ENCODE measurements around the gene HLA-C.
"Not testable (repeated sequence)": the region's sequence is repeated elsewhere in the genome, so short reads cannot be mapped to it uniquely, and the experiment has no call there.

Gene HLA-C

DNA sequence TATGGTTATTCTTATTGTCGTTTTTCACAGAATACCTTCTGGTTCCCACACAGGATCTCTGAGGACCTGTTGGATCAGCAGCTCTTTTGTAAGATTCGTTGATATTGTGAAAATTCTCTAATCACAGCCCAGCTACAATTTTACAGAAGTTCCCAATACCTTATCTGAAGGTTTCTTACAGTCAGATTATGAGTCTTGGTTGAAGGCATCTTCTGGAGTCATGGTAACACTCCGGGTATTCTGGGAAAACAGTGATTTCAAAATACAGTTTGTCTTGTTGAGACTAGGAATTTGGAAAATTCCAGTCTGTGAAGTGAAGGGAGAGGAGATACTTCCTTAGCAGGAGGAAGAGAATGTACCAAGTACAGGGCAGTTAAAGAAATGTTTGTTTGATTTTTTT, 22.2 kb upstream of the HLA-C start:
- no peak overlapping the region for H3K4me3 Mint-ChIP-seq
- no peaks in the 10 kb centered on the region for H3K4me1 Mint-ChIP-seq
- H3K27ac Mint-ChIP-seq (ENCODE audit: low read depth): no peak overlapping the region
- ATAC-seq (replicated peaks; ENCODE audit: extremely low read depth, poor library complexity, severe bottlenecking): no peak
- DNase-seq (ENCODE audit: low spot score in 2 of 2): no peak
- H3K9me3 Mint-ChIP-seq: no peaks in the 10 kb centered on the region
- no peaks in the 10 kb centered on the region for H3K36me3 Mint-ChIP-seq (ENCODE audit: insufficient read depth)
- H3K27me3 Mint-ChIP-seq: peaks cover 72% of the 10 kb centered on the region

DNA sequence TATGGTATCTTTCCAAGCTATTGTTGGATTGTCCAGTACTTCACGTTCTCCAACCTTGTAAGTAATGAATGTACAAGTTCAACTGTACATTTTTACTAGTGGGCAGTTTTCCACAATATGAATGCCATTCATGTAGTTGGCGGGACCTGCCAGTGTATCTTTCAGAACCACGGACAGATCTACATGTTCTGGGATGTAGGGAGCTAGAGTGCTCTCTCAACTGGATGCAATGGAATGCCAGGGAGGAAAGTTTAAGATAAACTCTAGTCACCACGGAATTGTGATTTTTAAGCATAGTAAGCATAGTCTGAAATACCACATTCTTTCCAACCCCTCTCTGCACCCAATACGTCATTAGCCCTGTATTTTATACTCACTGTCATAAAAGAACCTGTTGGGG, 21.5 kb upstream of the HLA-C start:
- H3K36me3 Mint-ChIP-seq (ENCODE audit: insufficient read depth): no peaks in the 10 kb centered on the region
- DNase-seq (ENCODE audit: low spot score in 2 of 2): no peak
- H3K4me3 Mint-ChIP-seq: no peak overlapping the region
- no peak for ATAC-seq (replicated peaks; ENCODE audit: extremely low read depth, poor library complexity, severe bottlenecking)
- H3K4me1 Mint-ChIP-seq: no peaks in the 10 kb centered on the region
- H3K27me3 Mint-ChIP-seq: peaks cover 70% of the 10 kb centered on the region
- H3K27ac Mint-ChIP-seq (ENCODE audit: low read depth): no peak overlapping the region
- no peaks in the 10 kb centered on the region for H3K9me3 Mint-ChIP-seq

DNA sequence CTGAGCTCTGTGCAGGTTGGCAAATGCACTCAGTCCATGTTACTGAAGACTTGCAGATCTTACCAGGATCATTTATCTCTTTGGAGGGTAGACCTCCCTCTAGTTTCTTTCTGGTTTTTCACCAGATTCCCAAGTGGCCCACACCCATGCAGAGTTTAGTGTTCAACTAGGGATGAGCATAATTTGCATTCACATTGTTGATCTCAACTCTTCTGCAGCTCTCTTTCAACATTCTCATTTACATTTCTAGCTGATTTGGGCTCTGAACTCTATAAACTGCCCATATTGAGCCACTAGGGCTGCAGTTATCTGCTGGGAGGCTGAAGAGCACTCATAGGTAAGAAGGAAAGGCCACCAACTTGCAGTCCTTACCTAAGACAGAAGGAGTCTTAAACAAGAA, 17.9 kb upstream of the HLA-C start:
- H3K27ac Mint-ChIP-seq (ENCODE audit: low read depth): no peak overlapping the region
- no peaks in the 10 kb centered on the region for H3K4me1 Mint-ChIP-seq
- ATAC-seq (replicated peaks; ENCODE audit: extremely low read depth, poor library complexity, severe bottlenecking) (no peak), DNase-seq (ENCODE audit: low spot score in 2 of 2) (no peak)
- H3K36me3 Mint-ChIP-seq (ENCODE audit: insufficient read depth): no peaks in the 10 kb centered on the region
- no peaks in the 10 kb centered on the region for H3K9me3 Mint-ChIP-seq
- H3K27me3 Mint-ChIP-seq: peaks cover 41% of the 10 kb centered on the region
- H3K4me3 Mint-ChIP-seq: no peak overlapping the region

DNA sequence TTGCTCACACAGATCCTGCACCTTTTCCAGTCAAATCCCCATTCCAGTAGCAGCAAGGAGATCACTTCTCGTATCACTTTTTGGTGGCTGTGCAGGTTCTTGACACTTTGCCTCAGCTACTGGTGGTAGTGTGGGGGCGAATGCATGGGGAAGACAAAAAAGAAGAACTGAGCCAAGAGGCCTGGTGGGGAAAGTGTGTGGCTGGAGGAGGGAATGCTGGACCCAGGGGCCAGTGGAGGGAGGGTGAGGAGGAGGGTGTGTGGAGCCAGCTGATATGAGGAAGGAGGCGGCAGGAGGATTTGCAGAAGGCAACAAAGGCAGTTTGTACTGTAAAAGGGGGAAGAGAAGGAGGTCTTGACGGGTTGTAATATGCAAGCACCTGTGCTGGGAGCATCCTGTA, 15.7 kb upstream of the HLA-C start:
- Mint-ChIP-seq H3K4me3 (no peak overlapping the region), H3K36me3 (ENCODE audit: insufficient read depth) (no peaks in the 10 kb centered on the region), H3K9me3 (no peaks in the 10 kb centered on the region), H3K4me1 (no peaks in the 10 kb centered on the region), H3K27ac (ENCODE audit: low read depth) (no peak overlapping the region), H3K27me3 (peaks cover 25% of the 10 kb centered on the region)
- DNase-seq (ENCODE audit: low spot score in 2 of 2): no peak
- ATAC-seq (replicated peaks; ENCODE audit: extremely low read depth, poor library complexity, severe bottlenecking): no peak

DNA sequence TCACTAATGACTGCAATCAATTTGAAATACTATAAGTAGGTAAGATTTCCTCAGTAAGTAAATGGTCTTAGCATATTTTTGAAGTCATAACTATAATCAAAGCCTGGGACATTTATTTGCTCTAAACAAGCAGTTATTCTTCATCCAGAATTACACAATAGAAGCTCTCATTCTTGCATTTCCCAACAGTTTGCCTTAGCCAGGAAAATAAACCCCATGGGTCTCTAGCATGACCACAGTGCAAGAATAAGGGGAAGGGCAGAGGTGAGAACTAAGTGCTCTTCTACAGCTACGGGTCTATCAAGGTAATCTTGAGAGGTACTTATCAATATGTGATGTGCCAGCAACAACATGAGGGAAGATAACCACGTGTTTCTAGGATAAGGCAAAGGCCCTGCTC, 14.1 kb upstream of the HLA-C start:
- Mint-ChIP-seq H3K9me3 (no peaks in the 10 kb centered on the region), H3K4me1 (no peaks in the 10 kb centered on the region), H3K4me3 (no peak overlapping the region), H3K27me3 (peaks cover 12% of the 10 kb centered on the region), H3K27ac (ENCODE audit: low read depth) (no peak overlapping the region), H3K36me3 (ENCODE audit: insufficient read depth) (no peaks in the 10 kb centered on the region)
- ATAC-seq (replicated peaks; ENCODE audit: extremely low read depth, poor library complexity, severe bottlenecking) (no peak), DNase-seq (ENCODE audit: low spot score in 2 of 2) (no peak)

DNA sequence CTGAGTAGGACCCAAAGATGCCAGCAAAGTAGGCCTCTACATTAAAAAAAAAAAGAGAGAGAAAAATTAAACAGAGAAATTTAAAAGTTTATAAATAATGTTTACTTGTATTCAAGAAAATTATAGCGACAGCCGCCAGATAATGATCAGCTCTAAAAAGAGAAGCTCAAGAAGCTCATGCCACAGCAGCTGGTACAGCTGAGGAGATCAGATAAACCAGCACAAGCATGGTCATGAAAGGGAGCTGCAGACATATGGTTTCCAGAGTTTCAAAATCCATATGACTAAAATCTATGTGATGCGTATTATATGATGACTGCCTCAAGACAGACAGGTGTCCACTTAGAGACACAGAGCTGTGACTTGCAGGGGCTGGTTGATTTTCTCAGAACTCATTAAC, 13.6 kb upstream of the HLA-C start:
- no peaks in the 10 kb centered on the region for H3K9me3 Mint-ChIP-seq
- no peak for DNase-seq (ENCODE audit: low spot score in 2 of 2)
- no peaks in the 10 kb centered on the region for H3K4me1 Mint-ChIP-seq
- no peaks in the 10 kb centered on the region for H3K36me3 Mint-ChIP-seq (ENCODE audit: insufficient read depth)
- H3K4me3 Mint-ChIP-seq: no peak overlapping the region
- no peak overlapping the region for H3K27ac Mint-ChIP-seq (ENCODE audit: low read depth)
- no peak for ATAC-seq (replicated peaks; ENCODE audit: extremely low read depth, poor library complexity, severe bottlenecking)
- H3K27me3 Mint-ChIP-seq: peaks cover 12% of the 10 kb centered on the region

DNA sequence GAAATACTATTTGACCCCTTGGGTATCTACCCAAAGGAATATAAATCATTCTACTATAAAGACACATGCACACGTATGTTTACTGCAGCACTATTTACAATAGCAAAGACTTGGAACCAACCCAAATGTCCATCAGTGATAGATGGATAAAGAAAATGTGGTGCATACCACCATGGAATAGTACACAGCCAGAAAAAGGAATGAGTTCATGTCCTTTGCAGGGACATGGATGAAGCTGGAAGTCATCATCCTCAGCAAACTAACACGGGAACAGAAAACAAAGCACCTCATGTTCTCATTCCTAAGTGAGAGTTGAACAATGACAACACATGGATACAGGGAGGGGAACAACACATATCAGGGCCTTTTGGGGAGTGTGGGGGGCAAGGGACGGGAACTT, 7.8 kb upstream of the HLA-C start:
- H3K4me3 Mint-ChIP-seq; H3K9me3 Mint-ChIP-seq; DNase-seq (ENCODE audit: low spot score in 2 of 2); H3K36me3 Mint-ChIP-seq (ENCODE audit: insufficient read depth); ATAC-seq (replicated peaks; ENCODE audit: extremely low read depth, poor library complexity, severe bottlenecking); H3K4me1 Mint-ChIP-seq; H3K27ac Mint-ChIP-seq (ENCODE audit: low read depth): not testable (repeated sequence)
- H3K27me3 Mint-ChIP-seq: peaks cover 10% of the 10 kb centered on the region

DNA sequence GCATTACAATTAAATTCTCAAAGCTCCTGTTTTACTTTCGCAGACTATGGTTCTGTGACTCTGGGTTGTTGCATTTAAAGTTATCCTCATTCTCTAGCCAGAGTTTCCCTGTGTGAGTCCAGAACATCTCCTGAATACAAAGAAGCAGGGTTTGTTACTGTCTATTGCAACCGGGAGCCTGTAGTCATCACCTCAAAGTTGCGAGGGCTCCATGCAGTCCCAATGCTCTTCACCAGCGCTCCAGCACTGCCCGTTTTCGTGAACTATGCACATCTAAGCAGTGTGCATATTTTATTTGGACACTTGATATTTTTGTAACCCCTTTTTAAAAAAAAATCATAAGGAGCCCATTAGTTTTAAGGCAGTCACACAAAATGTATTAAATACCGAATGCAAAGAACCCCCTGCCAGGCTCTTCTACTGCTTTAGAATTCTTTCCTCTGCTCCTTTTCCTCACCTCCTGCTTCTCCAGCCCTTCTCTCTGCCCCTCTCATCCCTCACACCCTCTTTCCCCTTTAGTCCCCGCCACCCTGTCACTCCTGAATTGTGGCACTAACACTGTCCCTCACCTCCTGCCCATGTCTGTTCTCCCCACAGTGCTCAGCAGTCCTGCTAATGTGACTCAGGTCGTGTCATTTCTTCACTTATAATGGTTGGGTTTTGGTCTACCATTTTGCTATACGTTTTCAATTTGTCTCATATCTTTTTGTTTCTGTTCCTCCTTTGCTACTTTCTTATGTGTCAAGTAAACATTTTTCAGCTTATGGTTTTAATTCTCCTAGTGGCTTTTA, 1.1 kb upstream of the HLA-C start:
- H3K27me3 Mint-ChIP-seq: no peaks in the 10 kb centered on the region
- H3K4me3 Mint-ChIP-seq: peak overlapping the region; percentile 97
- H3K36me3 Mint-ChIP-seq (ENCODE audit: insufficient read depth): peaks cover 51% of the 10 kb centered on the region
- no peaks in the 10 kb centered on the region for H3K9me3 Mint-ChIP-seq
- peak overlapping the region; percentile 100 for H3K27ac Mint-ChIP-seq (ENCODE audit: low read depth)
- peaks cover 64% of the 10 kb centered on the region for H3K4me1 Mint-ChIP-seq
- no peak for ATAC-seq (replicated peaks; ENCODE audit: extremely low read depth, poor library complexity, severe bottlenecking)
- DNase-seq (ENCODE audit: low spot score in 2 of 2): no peak

DNA sequence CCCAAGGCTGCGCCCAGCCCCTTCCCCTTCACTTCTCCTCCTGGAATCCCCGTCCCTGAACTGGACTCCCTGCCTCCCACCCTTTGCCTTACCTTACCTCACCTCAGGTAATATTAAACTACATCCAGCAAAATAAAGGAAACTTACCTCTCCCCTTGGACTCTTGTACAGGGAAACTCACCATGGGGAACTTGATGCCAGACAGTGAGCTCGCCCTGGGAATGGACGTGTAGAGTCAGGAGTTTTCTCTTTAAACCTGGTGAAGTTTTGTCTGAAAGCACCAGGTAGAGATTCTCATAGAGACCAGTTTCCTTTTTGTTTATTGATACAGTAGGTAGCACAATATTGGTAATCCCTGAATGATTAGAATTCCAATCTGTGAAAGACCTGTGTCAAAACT, 544 bp upstream of the HLA-C start:
- ATAC-seq (replicated peaks; ENCODE audit: extremely low read depth, poor library complexity, severe bottlenecking) (no peak), DNase-seq (ENCODE audit: low spot score in 2 of 2) (no peak)
- Mint-ChIP-seq H3K27me3 (no peaks in the 10 kb centered on the region), H3K27ac (ENCODE audit: low read depth) (peak overlapping the region; percentile 100), H3K4me3 (peak overlapping the region; percentile 97), H3K4me1 (peaks cover 70% of the 10 kb centered on the region), H3K36me3 (ENCODE audit: insufficient read depth) (peaks cover 57% of the 10 kb centered on the region), H3K9me3 (no peaks in the 10 kb centered on the region)

DNA sequence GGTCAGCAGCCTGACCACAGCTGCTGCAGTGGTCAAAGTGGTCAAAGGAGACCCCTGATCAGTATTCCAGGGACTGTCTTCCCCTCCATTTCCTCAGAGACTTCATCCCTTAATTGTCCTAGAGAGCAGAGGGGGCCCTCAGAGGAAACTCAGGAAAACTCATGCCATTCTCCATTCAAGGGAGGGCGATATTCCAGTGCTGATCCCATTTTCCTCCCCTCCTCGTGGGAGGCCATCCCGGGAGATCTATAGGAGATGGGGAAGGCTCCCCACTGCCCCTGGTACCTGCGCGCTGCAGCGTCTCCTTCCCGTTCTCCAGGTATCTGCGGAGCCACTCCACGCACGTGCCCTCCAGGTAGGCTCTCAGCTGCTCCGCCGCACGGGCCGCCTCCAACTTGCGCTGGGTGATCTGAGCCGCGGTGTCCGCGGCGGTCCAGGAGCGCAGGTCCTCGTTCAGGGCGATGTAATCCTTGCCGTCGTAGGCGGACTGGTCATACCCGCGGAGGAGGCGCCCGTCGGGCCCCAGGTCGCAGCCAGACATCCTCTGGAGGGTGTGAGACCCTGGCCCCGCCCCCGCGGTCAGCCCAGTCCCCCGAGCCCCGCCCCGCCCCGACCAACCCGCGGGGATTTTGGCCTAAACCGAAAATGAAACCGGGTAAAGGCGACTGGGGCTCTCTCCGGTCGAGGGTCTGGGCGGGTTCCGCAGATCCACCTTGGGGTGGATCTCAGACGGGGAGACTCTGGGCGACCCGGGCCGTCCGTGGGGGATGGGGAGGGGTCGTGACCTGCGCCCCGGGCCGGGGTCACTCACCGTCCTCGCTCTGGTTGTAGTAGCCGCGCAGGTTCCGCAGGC, 878 bp downstream of the HLA-C start:
- peak; percentile 69 to 72 for DNase-seq (ENCODE audit: low spot score in 2 of 2)
- no peaks in the 10 kb centered on the region for H3K9me3 Mint-ChIP-seq
- H3K4me1 Mint-ChIP-seq: peaks cover 73% of the 10 kb centered on the region
- H3K27me3 Mint-ChIP-seq: no peaks in the 10 kb centered on the region
- H3K36me3 Mint-ChIP-seq (ENCODE audit: insufficient read depth): peaks cover 65% of the 10 kb centered on the region
- peak overlapping the region; percentile 97 for H3K4me3 Mint-ChIP-seq
- ATAC-seq (replicated peaks; ENCODE audit: extremely low read depth, poor library complexity, severe bottlenecking): peak; percentile 34
- H3K27ac Mint-ChIP-seq (ENCODE audit: low read depth): peak overlapping the region; percentile 100

DNA sequence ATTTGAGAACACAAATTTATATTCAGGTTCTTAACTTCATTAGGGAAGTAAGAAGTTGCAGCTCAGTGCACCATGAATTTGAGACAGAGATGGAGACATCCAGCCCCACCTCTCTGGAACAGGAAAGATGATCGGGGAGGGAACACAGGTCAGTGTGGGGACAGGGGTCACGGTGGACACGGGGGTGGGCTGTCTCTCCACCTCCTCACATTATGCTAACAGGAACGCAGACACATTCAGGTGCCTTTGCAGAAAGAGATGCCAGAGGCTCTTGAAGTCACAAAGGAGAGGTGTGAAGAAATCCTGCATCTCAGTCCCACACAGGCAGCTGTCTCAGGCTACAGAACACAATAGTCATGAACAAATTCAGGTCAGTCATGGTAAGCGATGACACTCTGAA, 3.1 kb downstream of the HLA-C start:
- ATAC-seq (replicated peaks; ENCODE audit: extremely low read depth, poor library complexity, severe bottlenecking) (no peak), DNase-seq (ENCODE audit: low spot score in 2 of 2) (no peak)
- Mint-ChIP-seq H3K9me3 (no peaks in the 10 kb centered on the region), H3K27ac (ENCODE audit: low read depth) (peak overlapping the region; percentile 100), H3K27me3 (no peaks in the 10 kb centered on the region), H3K4me1 (peaks cover 62% of the 10 kb centered on the region), H3K4me3 (peak overlapping the region; percentile 97), H3K36me3 (ENCODE audit: insufficient read depth) (peaks cover 65% of the 10 kb centered on the region)

DNA sequence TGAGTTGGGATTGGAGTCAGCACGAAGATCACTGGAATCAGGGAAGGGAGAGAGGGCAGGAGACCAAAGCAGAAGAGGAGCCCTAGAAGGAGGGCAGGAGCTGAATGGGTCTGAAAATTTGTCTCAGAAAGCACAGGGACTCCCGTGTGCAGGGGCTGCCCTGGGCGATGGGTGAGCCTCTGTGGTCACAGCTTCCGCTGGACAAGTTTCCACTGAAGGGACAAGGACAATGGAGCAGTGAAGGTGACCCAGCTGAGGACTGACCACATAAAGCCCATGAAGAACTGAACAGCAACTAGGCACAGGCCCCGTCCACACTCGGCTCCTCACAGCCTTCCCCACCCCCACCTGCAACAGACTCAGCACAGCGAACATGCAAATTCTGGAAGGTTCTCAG, 3.5 kb downstream of the HLA-C start:
- peaks cover under 1% of the 10 kb centered on the region for H3K9me3 Mint-ChIP-seq
- peaks cover 57% of the 10 kb centered on the region for H3K4me1 Mint-ChIP-seq
- H3K27me3 Mint-ChIP-seq: no peaks in the 10 kb centered on the region
- peaks cover 65% of the 10 kb centered on the region for H3K36me3 Mint-ChIP-seq (ENCODE audit: insufficient read depth)
- ATAC-seq (replicated peaks; ENCODE audit: extremely low read depth, poor library complexity, severe bottlenecking): no peak
- DNase-seq (ENCODE audit: low spot score in 2 of 2): peak in 1 of 2 donors; percentile 16
- peak overlapping the region; percentile 97 for H3K4me3 Mint-ChIP-seq
- H3K27ac Mint-ChIP-seq (ENCODE audit: low read depth): peak overlapping the region; percentile 100
